ENCODE measurements around the gene IFNA7.
"Not testable (repeated sequence)": the region's sequence is repeated elsewhere in the genome, so short reads cannot be mapped to it uniquely, and the experiment has no call there.

Gene IFNA7

DNA sequence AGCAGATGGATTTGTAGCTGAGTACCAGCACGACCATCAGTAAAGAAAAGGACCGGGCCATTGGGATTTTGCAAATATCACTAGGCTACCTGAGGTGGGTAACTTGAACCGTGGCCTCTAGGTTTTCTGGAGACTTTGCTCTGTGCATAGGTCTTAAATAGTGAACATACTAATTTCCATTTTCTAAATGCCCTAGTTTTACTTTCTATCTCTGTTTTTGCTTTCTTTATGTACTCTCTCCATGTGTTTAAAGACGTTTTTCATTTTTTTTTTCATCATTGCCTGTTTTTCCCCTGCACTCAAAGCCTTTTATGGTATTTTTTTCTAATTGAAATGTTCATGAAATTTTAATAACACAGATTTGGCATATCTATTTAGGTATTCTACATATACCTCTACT is at the start of gene IFNA7:
Gene IFNA7 (minus strand): TSS at position 101 of the 400 bp plus-strand sequence. CDS start 40 bp downstream, at position 61.
- not testable (repeated sequence) for H3K36me3 ChIP-seq (ENCODE audit: insufficient read depth, low read length); H3K4me3 ChIP-seq; DNase-seq (ENCODE audit: low read depth, low spot score); H3K27ac ChIP-seq; H3K9me3 ChIP-seq (ENCODE audit: low read depth, low read length); H3K9ac ChIP-seq (ENCODE audit: insufficient read length)

- H3K27ac ChIP-seq = no peak overlapping the region
- H3K36me3 ChIP-seq (ENCODE audit: insufficient read depth, low read length) = no peaks in the 10 kb centered on the region
- H3K4me3 ChIP-seq = no peak overlapping the region
- TF ChIP-seq POLR2AphosphoS5 (IDR thresholded peaks at IDR 0.05; ENCODE audit: borderline replicate concordance, low read depth, low read length) (no peak), EZH2 (IDR thresholded peaks at IDR 0.05) (no peak), FOXP2 (optimal IDR thresholded peaks at IDR 0.05; ENCODE audit: control extremely low read depth, extremely low read length, insufficient read depth) (no peak)
- no peaks in the 10 kb centered on the region for H3K9me3 ChIP-seq (ENCODE audit: low read depth, low read length)
- DNase-seq (ENCODE audit: low read depth, low spot score) = no peak
- no peak overlapping the region for H3K9ac ChIP-seq (ENCODE audit: insufficient read length)
Observed at GRCh38 chr9:21251638-21252037, 49.6 kb upstream of the IFNA7 start.

DNA sequence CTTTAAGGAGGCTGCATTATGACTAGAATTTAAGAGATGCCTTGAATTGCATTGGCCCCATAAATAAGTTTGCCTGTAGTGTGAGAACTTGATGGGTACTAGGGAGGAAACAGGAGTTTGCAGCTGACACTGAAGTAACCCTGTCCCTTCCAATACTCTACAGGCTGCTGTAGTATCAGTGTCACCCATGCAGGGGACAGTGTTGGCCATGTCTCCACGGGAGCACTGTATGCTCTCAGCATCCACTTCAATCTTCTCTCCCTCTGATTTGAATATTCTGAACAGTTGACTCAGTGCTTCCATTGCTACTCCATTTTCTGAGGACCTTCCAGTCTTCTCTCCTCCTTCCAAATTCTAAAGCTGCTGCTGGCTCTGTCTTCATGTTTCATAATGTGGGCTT is 49.2 kb upstream of the IFNA7 start:
- TF ChIP-seq FOXP2 (optimal IDR thresholded peaks at IDR 0.05; ENCODE audit: control extremely low read depth, extremely low read length, insufficient read depth) (no peak), POLR2AphosphoS5 (IDR thresholded peaks at IDR 0.05; ENCODE audit: borderline replicate concordance, low read depth, low read length) (no peak), EZH2 (IDR thresholded peaks at IDR 0.05) (no peak)
- Histone ChIP-seq H3K9me3 (ENCODE audit: low read depth, low read length) (no peaks in the 10 kb centered on the region), H3K27ac (no peak overlapping the region), H3K36me3 (ENCODE audit: insufficient read depth, low read length) (no peaks in the 10 kb centered on the region), H3K9ac (ENCODE audit: insufficient read length) (no peak overlapping the region), H3K4me3 (no peak overlapping the region)
- no peak for DNase-seq (ENCODE audit: low read depth, low spot score)

DNA sequence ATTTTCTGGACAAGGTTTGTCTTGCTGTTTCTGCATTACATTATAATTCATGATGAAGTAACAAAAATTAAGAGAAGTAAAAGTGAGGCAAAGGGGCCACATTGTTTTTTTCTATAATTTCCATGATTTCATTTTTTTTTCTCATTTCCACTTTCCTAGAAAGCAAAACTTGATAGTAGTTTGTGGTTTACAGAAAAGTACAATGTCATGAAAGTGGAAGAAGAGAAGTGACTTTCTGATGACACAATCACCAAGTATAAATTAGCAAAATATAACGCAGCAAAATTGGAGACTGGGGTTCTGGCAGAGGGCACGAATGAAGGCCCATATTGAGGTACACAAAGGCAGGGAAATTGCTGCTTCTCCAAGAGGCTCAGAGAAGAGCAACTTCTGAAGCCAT is 42.8 kb upstream of the IFNA7 start:
- no peak overlapping the region for H3K9ac ChIP-seq (ENCODE audit: insufficient read length)
- H3K4me3 ChIP-seq = no peak overlapping the region
- H3K36me3 ChIP-seq (ENCODE audit: insufficient read depth, low read length) = no peaks in the 10 kb centered on the region
- DNase-seq (ENCODE audit: low read depth, low spot score) = no peak
- H3K9me3 ChIP-seq (ENCODE audit: low read depth, low read length) = no peaks in the 10 kb centered on the region
- H3K27ac ChIP-seq = no peak overlapping the region
- TF ChIP-seq POLR2AphosphoS5 (IDR thresholded peaks at IDR 0.05; ENCODE audit: borderline replicate concordance, low read depth, low read length) = no peak
- TF ChIP-seq FOXP2 (optimal IDR thresholded peaks at IDR 0.05; ENCODE audit: control extremely low read depth, extremely low read length, insufficient read depth) = no peak
- no peak for TF ChIP-seq EZH2 (IDR thresholded peaks at IDR 0.05)

- no peaks in the 10 kb centered on the region for H3K9me3 ChIP-seq (ENCODE audit: low read depth, low read length)
- no peak for DNase-seq (ENCODE audit: low read depth, low spot score)
- H3K27ac ChIP-seq = no peak within 1 kb of the TSS
Observed at GRCh38 chr9:21239911-21240310, 37.9 kb upstream of the IFNA7 start, which contains the start of gene IFNA14. TSS of gene IFNA14 (minus strand) at chr9:21240005. CDS start at chr9:21239935, 70 bp downstream.

GRCh38 chr9:21236360-21236714 is 34.3 kb upstream of the IFNA7 start:
- not testable (repeated sequence) for H3K9ac ChIP-seq (ENCODE audit: insufficient read length); H3K27ac ChIP-seq; H3K4me3 ChIP-seq; DNase-seq (ENCODE audit: low read depth, low spot score); H3K36me3 ChIP-seq (ENCODE audit: insufficient read depth, low read length); H3K9me3 ChIP-seq (ENCODE audit: low read depth, low read length)

More at GRCh38 chr9:21239911-21240310, 37.9 kb upstream of the IFNA7 start, which contains the start of gene IFNA14:
- Histone ChIP-seq H3K36me3 (ENCODE audit: insufficient read depth, low read length) (no peaks in the 10 kb centered on the region), H3K9ac (ENCODE audit: insufficient read length) (no peak within 1 kb of the TSS), H3K4me3 (no peak within 1 kb of the TSS)
- TF ChIP-seq EZH2 (IDR thresholded peaks at IDR 0.05) = no peak
- no peak for TF ChIP-seq POLR2AphosphoS5 (IDR thresholded peaks at IDR 0.05; ENCODE audit: borderline replicate concordance, low read depth, low read length)
- TF ChIP-seq FOXP2 (optimal IDR thresholded peaks at IDR 0.05; ENCODE audit: control extremely low read depth, extremely low read length, insufficient read depth) = no peak

DNA sequence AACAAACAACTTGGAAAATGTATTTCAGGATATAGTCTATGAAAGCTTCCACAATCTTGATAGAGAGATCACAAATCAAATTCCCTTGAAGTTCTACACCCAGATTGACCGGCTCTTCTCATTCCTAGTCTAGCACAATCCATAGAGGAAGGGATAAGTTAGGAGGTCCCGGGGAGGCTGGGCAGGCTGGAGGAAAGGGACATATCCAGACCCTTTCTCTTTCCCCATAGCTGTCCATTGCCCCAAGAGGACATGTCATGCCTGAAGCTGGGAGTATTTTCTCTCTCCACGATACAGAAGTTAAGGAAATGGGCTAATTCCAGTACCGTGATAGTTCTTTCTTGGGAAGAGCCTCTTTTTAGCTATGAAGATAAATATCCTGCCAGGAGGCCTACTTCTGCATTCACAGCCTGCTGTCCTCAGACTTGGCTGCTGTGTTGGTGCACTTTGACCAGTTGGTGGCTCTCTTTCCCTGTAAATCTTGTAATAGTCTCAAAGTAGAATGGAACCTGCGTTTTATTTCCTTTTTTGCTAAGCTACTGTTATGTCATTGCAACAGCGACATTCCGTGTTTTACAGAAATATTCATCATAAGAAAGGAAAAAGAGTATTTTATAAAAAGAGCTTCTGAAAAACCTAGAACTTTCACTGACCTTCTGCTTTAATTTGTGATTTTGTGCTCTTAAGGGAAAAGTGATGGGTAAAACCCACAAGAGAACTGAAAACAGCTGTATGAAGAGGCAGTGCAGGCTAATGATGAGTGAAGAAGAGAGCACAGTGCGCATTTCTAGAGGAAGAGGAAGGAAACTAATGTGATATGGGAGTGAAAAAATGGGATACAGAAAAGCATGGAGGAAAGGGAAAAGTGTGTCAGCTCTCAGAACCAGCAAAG is 33.7 kb upstream of the IFNA7 start:
- not testable (repeated sequence) for H3K4me3 ChIP-seq; H3K9ac ChIP-seq (ENCODE audit: insufficient read length); H3K27ac ChIP-seq; H3K9me3 ChIP-seq (ENCODE audit: low read depth, low read length); H3K36me3 ChIP-seq (ENCODE audit: insufficient read depth, low read length)
- peak; percentile 2 for DNase-seq (ENCODE audit: low read depth, low spot score)

DNA sequence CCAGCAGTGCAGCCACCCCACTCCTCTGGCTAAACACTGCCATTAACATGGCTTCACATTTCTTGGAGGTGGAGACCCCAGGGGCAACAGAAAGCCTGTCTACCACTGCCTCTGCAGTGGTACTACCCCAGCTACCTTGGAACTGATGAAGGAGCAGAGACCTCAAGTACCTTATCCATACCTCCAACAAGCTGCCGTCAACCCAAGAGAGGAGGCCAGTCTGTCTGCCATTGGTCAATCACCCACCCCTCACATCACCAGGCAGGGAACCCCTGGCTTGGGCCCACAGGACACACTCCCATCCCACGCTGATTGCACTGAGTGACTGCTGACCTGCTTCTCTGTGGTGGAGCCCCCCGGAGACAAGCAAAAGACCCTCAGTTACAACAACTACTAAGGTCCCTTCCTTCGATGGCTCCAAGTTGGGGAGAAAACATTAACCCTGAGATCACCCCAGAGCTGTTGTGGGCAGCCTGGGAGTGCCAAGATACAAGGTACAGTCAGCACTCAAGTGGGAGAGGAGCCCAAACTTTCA is 32.2 kb upstream of the IFNA7 start:
- H3K4me3 ChIP-seq = no peak overlapping the region
- no peak overlapping the region for H3K27ac ChIP-seq
- DNase-seq (ENCODE audit: low read depth, low spot score) = no peak
- TF ChIP-seq EZH2 (IDR thresholded peaks at IDR 0.05) (no peak), POLR2AphosphoS5 (IDR thresholded peaks at IDR 0.05; ENCODE audit: borderline replicate concordance, low read depth, low read length) (no peak), FOXP2 (optimal IDR thresholded peaks at IDR 0.05; ENCODE audit: control extremely low read depth, extremely low read length, insufficient read depth) (no peak)
- no peak overlapping the region for H3K9ac ChIP-seq (ENCODE audit: insufficient read length)
- no peaks in the 10 kb centered on the region for H3K9me3 ChIP-seq (ENCODE audit: low read depth, low read length)
- H3K36me3 ChIP-seq (ENCODE audit: insufficient read depth, low read length) = no peaks in the 10 kb centered on the region

GRCh38 chr9:21233258-21233657 is 31.3 kb upstream of the IFNA7 start:
- no peak overlapping the region for H3K27ac ChIP-seq
- no peak overlapping the region for H3K9ac ChIP-seq (ENCODE audit: insufficient read length)
- no peaks in the 10 kb centered on the region for H3K9me3 ChIP-seq (ENCODE audit: low read depth, low read length)
- no peak overlapping the region for H3K4me3 ChIP-seq
- H3K36me3 ChIP-seq (ENCODE audit: insufficient read depth, low read length) = no peaks in the 10 kb centered on the region
- no peak for DNase-seq (ENCODE audit: low read depth, low spot score)
- TF ChIP-seq FOXP2 (optimal IDR thresholded peaks at IDR 0.05; ENCODE audit: control extremely low read depth, extremely low read length, insufficient read depth) = no peak
- no peak for TF ChIP-seq EZH2 (IDR thresholded peaks at IDR 0.05)
- TF ChIP-seq POLR2AphosphoS5 (IDR thresholded peaks at IDR 0.05; ENCODE audit: borderline replicate concordance, low read depth, low read length) = no peak

Data from SK-N-MC (cell line).